Endothelial cell of umbilical vein (primary cell): ENCODE results near the gene IQGAP1. TPM values are rescaled to one million over a fixed set of nuclear protein-coding genes. Genes with fewer than 3 reads are reported as not detected.

Experiments used
- BruUV-seq: library from RNA; stranded (reverse); fragments of 400-500 nt; replicated peaks from 2 replicates; lab custom pipeline; 2021; lab: Mats Ljungman, UMichigan
- CTCF ChIA-PET: fragments of 300-600, 350-600 bp; sonication (Branson Sonifier 250); formaldehyde crosslinking; loops from one replicate; lab custom pipeline; 2021; ENCODE audit warnings: antibody characterized with exemption, inconsistent platforms; lab: Charles Lee
- POLR2A ChIA-PET: fragments of 300-600, 350-600 bp; sonication (Branson Sonifier 250); formaldehyde crosslinking; loops from one replicate; lab custom pipeline; 2021; ENCODE audit warnings: antibody characterized with exemption, inconsistent platforms; lab: Charles Lee
- DNase-seq: peaks from one replicate; pipeline ENCODE4 v3.0.0-alpha.2; 2011; ENCODE audit warnings: low read depth, low spot score
- FAIRE-seq: peaks from 2 replicates; lab custom pipeline; 2011; peaks lifted over from hg19 to GRCh38; lab: Jason Lieb, UNC
- H2AFZ ChIP-seq: 2 replicates; pipeline ENCODE4 v1.6.0; 2012; ENCODE audit warnings: low read depth, low read length, control low read depth, inconsistent platforms
- H3K27ac ChIP-seq: 2 replicates; pipeline ENCODE4 v1.5.1; 2011; ENCODE audit warnings: low read depth, mild to moderate bottlenecking, control low read depth, low read length, moderate library complexity; ENCODE audit not compliant: insufficient read depth
- H3K27me3 ChIP-seq, 2 experiments: 2 replicates each; pipeline versions ENCODE4 v1.6.0 to v1.6.1; 2011; ENCODE audit warnings: low read length in 2 of 2, mixed read lengths in 1 of 2; ENCODE audit not compliant: control insufficient read depth in 2 of 2, insufficient read depth in 2 of 2
- H3K36me3 ChIP-seq, 2 experiments: 2 replicates in 1 of 2; 3 replicates in 1 of 2; pipeline ENCODE4 v1.5.1; 2011; ENCODE audit warnings: low read length in 2 of 2, mild to moderate bottlenecking in 1 of 2, moderate library complexity in 1 of 2; ENCODE audit not compliant: control insufficient read depth in 2 of 2, insufficient read depth in 2 of 2; ENCODE audit errors: extremely low read depth in 1 of 2
- H3K4me1 ChIP-seq: 3 replicates; pipeline ENCODE4 v1.5.1; 2011; ENCODE audit warnings: mild to moderate bottlenecking, low read length; ENCODE audit not compliant: control insufficient read depth, insufficient read depth; ENCODE audit errors: extremely low read depth
- H3K4me2 ChIP-seq: 2 replicates; pipeline ENCODE4 v1.6.1; 2011; ENCODE audit warnings: low read length, control low read depth, mixed read lengths; ENCODE audit not compliant: insufficient read depth
- H3K4me3 ChIP-seq, 3 experiments: fragments of 200-600 bp in 1 of 3; sonication (generic), shearing (Covaris generic) in 1 of 3; replicated peaks in 1 of 3; 2 replicates each; pipeline ENCODE4 v1.5.1; 2011 to 2016; ENCODE audit warnings: control low read depth in 3 of 3, low read length in 3 of 3, mild to moderate bottlenecking in 2 of 3, inconsistent platforms in 1 of 3, low read depth in 1 of 3, moderate library complexity in 1 of 3; ENCODE audit not compliant: insufficient read depth in 1 of 3
- H3K79me2 ChIP-seq: 2 replicates; pipeline ENCODE4 v1.6.0; 2012; ENCODE audit warnings: low read length, inconsistent platforms; ENCODE audit not compliant: control insufficient read depth, insufficient read depth
- H3K9ac ChIP-seq: replicated peaks from 2 replicates; pipeline ENCODE3; 2011; ENCODE audit warnings: low read length, control low read depth; ENCODE audit not compliant: insufficient read depth; ENCODE audit errors: extremely low read depth
- H3K9me1 ChIP-seq: replicated peaks from 3 replicates; pipeline ENCODE4 v1.6.0; 2011; ENCODE audit warnings: mild to moderate bottlenecking, low read length; ENCODE audit not compliant: control insufficient read depth, insufficient read depth; ENCODE audit errors: extremely low read depth
- H3K9me3 ChIP-seq: replicated peaks from 2 replicates; pipeline ENCODE4 v1.5.1; 2012; ENCODE audit warnings: low read length, inconsistent platforms; ENCODE audit not compliant: control insufficient read depth, insufficient read depth
- H4K20me1 ChIP-seq: replicated peaks from 2 replicates; pipeline ENCODE3; 2011; ENCODE audit warnings: mild to moderate bottlenecking, low read length; ENCODE audit not compliant: control insufficient read depth, insufficient read depth; ENCODE audit errors: extremely low read depth
- EZH2 ChIP-seq: IDR thresholded peaks from 2 replicates; pipeline ENCODE4 v1.6.1; 2012; ENCODE audit warnings: borderline replicate concordance, low read depth, mild to moderate bottlenecking, moderate library complexity, low read length, inconsistent platforms; ENCODE audit not compliant: severe bottlenecking
- FOS ChIP-seq: IDR thresholded peaks from 2 replicates; pipeline ENCODE4 v1.6.1; 2011; ENCODE audit warnings: mild to moderate bottlenecking, low read length, moderate library complexity, borderline replicate concordance; ENCODE audit not compliant: insufficient read depth
- GATA2 ChIP-seq: IDR thresholded peaks from 2 replicates; pipeline ENCODE4 v1.7.0; 2011; ENCODE audit warnings: low read depth, mild to moderate bottlenecking, moderate library complexity, mixed read lengths, low read length; ENCODE audit not compliant: insufficient read length, insufficient read depth
- JUN ChIP-seq: IDR thresholded peaks from 2 replicates; pipeline ENCODE4 v1.6.1; 2011; ENCODE audit warnings: borderline replicate concordance, low read depth; ENCODE audit not compliant: insufficient read length, insufficient read depth
- MYC ChIP-seq: IDR thresholded peaks from one replicate; pipeline ENCODE4 v1.6.1; 2011; ENCODE audit warnings: mild to moderate bottlenecking, low read depth, low read length
- POLR2A ChIP-seq: IDR thresholded peaks from 2 replicates; pipeline ENCODE4 v1.6.1; 2012; ENCODE audit warnings: low read depth, mild to moderate bottlenecking, control low read depth, low read length
- POLR2AphosphoS5 ChIP-seq: IDR thresholded peaks from 2 replicates; pipeline ENCODE4 v1.6.1; 2012; ENCODE audit warnings: low read depth, mild to moderate bottlenecking, control low read depth, low read length, moderate library complexity; ENCODE audit not compliant: insufficient read depth
- dilution Hi-C: fragments of 300-500 bp; cut with MboI; formaldehyde crosslinking; loops from one replicate; pipeline ENCODE4 v1.15.0; 2019; ENCODE audit warnings: low sequenced_read_pairs; ENCODE audit not compliant: extremely low pct_ligation_motif_present
- intact Hi-C: fragments of 100-400 bp; cut with micrococcal nuclease; formaldehyde crosslinking; loops from one replicate; pipeline ENCODE4 v1.10.0; 2022
- polyA plus RNA-seq, 4 experiments: library from polyadenylated mRNA; depleted of rRNA in 3 of 4; stranded (reverse) in 3 of 4; unstranded in 1 of 4; fragments of >200 nt; gene quantifications; 2 replicates each; pipeline versions ENCODE4 v1.2.1 to v1.2.3, GENCODE V29; 2011 to 2012; ENCODE audit warnings: missing spikeins in 1 of 4
- total RNA-seq: library from RNA; stranded (reverse); gene quantifications from 2 replicates; pipeline ENCODE4 v1.2.3, GENCODE V29; 2021
- TF ChIP-seq, protein P1 (sequence below): IDR thresholded peaks from 2 replicates; pipeline ENCODE4 v1.6.1; 2011; ENCODE audit not compliant: insufficient read depth, insufficient read length
- TF ChIP-seq, protein P2 (sequence below), 2 donors: IDR thresholded peaks; 1 replicate in 1 of 2; 2 replicates in 1 of 2; pipeline ENCODE4 v1.5.1; 2011; ENCODE audit warnings: low read length in 2 of 2, mild to moderate bottlenecking in 2 of 2, moderate library complexity in 2 of 2, control low read depth in 1 of 2, inconsistent platforms in 1 of 2, low read depth in 1 of 2; ENCODE audit not compliant: insufficient read depth in 1 of 2; ENCODE audit errors: extremely low read depth in 1 of 2

IQGAP1 gene
- total and polyA plus RNA-seq, 2 donors (not counting 3 experiments of a cell fraction or from before 2014, with no cell fraction given): 82.2 to 258 TPM

DNA sequence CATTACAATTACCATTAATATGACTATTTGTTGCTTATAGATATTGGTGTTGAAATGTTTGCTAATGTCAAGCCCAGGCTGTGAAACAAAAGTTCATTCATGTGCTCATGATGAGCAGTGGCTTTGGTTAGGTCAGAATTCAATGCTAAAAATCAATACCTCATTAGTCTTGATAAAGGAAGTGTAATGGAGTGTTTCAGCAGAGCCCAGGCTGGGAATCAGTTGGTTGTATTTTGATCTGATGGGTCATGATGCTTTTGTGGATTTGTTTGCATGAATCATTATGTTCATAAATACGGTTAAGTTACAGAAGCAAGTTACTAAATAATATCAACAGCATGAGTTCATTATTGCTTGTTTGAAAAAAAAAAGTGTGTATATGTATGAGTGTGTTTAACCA is 49.5 kb upstream of the IQGAP1 start:
- H3K4me2 ChIP-seq: no peak overlapping the region
- H3K36me3 ChIP-seq: no peaks in the 10 kb centered on the region
- no peak overlapping the region for H3K9ac ChIP-seq
- no peaks in the 10 kb centered on the region for H3K9me3 ChIP-seq
- ChIA-PET POLR2A (no interaction called here), CTCF (no interaction called here)
- peaks cover 12% of the 10 kb centered on the region for H3K4me1 ChIP-seq
- dilution Hi-C loops (no loop called here), intact Hi-C loops (no loop called here)
- H3K9me1 ChIP-seq: no peaks in the 10 kb centered on the region
- FAIRE-seq (no peak), DNase-seq (no peak)
- H3K27me3 ChIP-seq: no peaks in the 10 kb centered on the region
- no peak overlapping the region for H2AFZ ChIP-seq
- BruUV-seq: no TSS peak
- no peak overlapping the region for H3K27ac ChIP-seq
- no peaks in the 10 kb centered on the region for H4K20me1 ChIP-seq
- H3K4me3 ChIP-seq: no peak overlapping the region
- TF ChIP-seq, protein P1, sequence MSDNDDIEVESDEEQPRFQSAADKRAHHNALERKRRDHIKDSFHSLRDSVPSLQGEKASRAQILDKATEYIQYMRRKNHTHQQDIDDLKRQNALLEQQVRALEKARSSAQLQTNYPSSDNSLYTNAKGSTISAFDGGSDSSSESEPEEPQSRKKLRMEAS: no peak
- no peak for TF ChIP-seq POLR2AphosphoS5
- TF ChIP-seq FOS: no peak
- TF ChIP-seq EZH2: no peak
- TF ChIP-seq, protein P2, sequence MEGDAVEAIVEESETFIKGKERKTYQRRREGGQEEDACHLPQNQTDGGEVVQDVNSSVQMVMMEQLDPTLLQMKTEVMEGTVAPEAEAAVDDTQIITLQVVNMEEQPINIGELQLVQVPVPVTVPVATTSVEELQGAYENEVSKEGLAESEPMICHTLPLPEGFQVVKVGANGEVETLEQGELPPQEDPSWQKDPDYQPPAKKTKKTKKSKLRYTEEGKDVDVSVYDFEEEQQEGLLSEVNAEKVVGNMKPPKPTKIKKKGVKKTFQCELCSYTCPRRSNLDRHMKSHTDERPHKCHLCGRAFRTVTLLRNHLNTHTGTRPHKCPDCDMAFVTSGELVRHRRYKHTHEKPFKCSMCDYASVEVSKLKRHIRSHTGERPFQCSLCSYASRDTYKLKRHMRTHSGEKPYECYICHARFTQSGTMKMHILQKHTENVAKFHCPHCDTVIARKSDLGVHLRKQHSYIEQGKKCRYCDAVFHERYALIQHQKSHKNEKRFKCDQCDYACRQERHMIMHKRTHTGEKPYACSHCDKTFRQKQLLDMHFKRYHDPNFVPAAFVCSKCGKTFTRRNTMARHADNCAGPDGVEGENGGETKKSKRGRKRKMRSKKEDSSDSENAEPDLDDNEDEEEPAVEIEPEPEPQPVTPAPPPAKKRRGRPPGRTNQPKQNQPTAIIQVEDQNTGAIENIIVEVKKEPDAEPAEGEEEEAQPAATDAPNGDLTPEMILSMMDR (IDR thresholded peaks at IDR 0.05; ENCODE audit: extremely low read depth in 1 of 2, insufficient read depth in 1 of 2, low read depth in 1 of 2, low read length in 2 of 2): no peak
- no peak for TF ChIP-seq JUN
- TF ChIP-seq POLR2A: no peak
- no peak for TF ChIP-seq MYC
- TF ChIP-seq GATA2: no peak
- H3K79me2 ChIP-seq: no peaks in the 10 kb centered on the region
